ENCODE data around the gene ARHGAP1. TPM values are rescaled to one million over a fixed set of nuclear protein-coding genes. Genes with fewer than 3 reads are reported as not detected.

The ARHGAP1 gene
- total RNA-seq (ENCODE audit: low replicate concordance) = 58.2 and 80.8 TPM in 2 replicates
- long read RNA-seq, transcript ARHGAP1-207 (4 exons, 901 nt) = major isoform, 7 of 17 reads
- long read RNA-seq, partial matches to known transcripts = 2 of 17 reads
- long read RNA-seq, other reads (novel, unspliced or antisense) = 8 of 17 reads

DNA sequence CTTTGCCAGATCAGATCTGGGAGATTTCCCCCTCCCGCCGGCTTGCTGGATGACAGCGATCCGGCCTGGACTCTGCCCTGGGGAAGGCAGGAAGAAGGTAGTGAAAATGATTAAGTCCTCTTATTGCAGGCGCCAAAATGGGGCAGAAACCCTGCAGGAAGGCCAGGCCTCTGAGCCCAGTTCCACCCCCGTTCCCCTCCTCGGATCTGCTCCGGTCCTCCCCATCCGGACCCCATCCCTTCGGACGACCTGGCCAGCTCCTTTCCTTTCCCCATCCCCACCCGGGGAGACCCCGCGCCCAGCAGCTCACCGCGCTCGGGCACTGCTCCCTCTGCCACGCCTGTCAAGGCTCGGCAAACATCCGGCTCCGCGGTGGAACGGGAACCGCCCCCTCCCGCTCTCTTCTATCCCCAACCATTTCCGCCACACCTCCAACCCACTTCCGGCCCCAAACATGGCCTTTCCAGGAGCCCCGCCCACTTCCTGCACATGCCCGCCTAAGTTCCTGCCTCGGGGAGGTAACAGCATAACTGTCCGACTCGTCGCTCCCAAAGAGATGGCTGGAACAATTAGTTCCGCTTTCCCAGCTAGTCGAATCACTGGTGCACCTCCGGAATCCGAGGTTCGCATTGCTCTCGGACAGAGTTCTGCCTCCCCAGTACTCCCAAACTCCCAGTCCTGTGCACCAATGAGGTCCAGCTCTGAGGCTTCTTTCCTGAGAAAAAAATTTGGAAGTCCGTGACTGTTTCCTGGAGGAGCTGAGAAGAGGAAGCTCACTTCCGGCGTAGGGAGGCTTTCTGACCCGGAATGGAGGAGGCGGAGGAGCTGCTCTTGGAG lies at the start of gene ARHGAP1, which contains the start of gene ZNF408:
Gene ARHGAP1, minus strand, starts transcription at position 379 of the 837 bp plus-strand sequence. CDS start 4,512 bp downstream, outside the sequence.
Gene ZNF408, plus strand, starts transcription at position 791 of the 837 bp plus-strand sequence. Its CDS starts 17 bp downstream, at position 808.
- H3K27ac Mint-ChIP-seq = peak within 1 kb of the TSS; percentile 99
- H3K27me3 Mint-ChIP-seq = no peaks in the 10 kb centered on the region
- peak within 1 kb of the TSS; percentile 100 for H3K4me3 Mint-ChIP-seq
- H3K36me3 Mint-ChIP-seq = peaks cover 5% of the 10 kb centered on the region
- DNase-seq (ENCODE audit: extremely low spot score, unreplicated experiment) = peak; percentile 96
- no peaks in the 10 kb centered on the region for H3K9me3 Mint-ChIP-seq
- TF ChIP-seq CTCF (conservative IDR thresholded peaks at IDR 0.05) = no peak
- peaks cover 26% of the 10 kb centered on the region for H3K4me1 Mint-ChIP-seq (ENCODE audit: unreplicated experiment)

DNA sequence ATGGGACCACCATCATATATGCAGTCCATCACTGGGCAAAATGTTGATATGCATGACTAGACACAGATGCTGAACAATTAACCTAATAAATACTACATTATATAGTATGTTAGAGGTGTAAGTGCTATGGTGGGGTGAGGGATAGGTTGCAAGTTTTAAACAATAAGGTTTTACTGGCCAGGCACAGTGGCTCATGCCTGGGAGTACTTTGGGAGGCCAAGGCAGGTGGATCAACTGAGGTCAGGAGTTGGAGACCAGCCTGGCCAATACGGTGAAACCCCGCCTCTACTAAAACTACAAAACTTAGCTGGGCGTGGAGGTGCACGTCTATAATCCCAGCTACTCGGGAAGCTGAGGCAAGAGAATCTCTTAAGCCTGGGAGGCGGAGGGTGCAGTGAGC lies 46.7 kb upstream of the ARHGAP1 start:
- H3K36me3 Mint-ChIP-seq = peaks cover 47% of the 10 kb centered on the region
- H3K4me1 Mint-ChIP-seq (ENCODE audit: unreplicated experiment) = no peaks in the 10 kb centered on the region
- H3K27me3 Mint-ChIP-seq = no peaks in the 10 kb centered on the region
- no peaks in the 10 kb centered on the region for H3K9me3 Mint-ChIP-seq
- no peak overlapping the region for H3K4me3 Mint-ChIP-seq
- H3K27ac Mint-ChIP-seq = no peak overlapping the region
- DNase-seq (ENCODE audit: extremely low spot score, unreplicated experiment) = no peak
- no peak for TF ChIP-seq CTCF (conservative IDR thresholded peaks at IDR 0.05)

GRCh38 chr11:46745995-46746394 lies 45.6 kb upstream of the ARHGAP1 start:
- no peak overlapping the region for H3K27ac Mint-ChIP-seq
- no peak for DNase-seq (ENCODE audit: extremely low spot score, unreplicated experiment)
- peaks cover 49% of the 10 kb centered on the region for H3K36me3 Mint-ChIP-seq
- H3K9me3 Mint-ChIP-seq = no peaks in the 10 kb centered on the region
- no peak for TF ChIP-seq CTCF (conservative IDR thresholded peaks at IDR 0.05)
- no peaks in the 10 kb centered on the region for H3K27me3 Mint-ChIP-seq
- no peak overlapping the region for H3K4me3 Mint-ChIP-seq
- no peaks in the 10 kb centered on the region for H3K4me1 Mint-ChIP-seq (ENCODE audit: unreplicated experiment)

- no peaks in the 10 kb centered on the region for H3K27me3 Mint-ChIP-seq
- no peak for TF ChIP-seq CTCF (conservative IDR thresholded peaks at IDR 0.05)
- no peak for DNase-seq (ENCODE audit: extremely low spot score, unreplicated experiment)
- no peak overlapping the region for H3K27ac Mint-ChIP-seq
- H3K9me3 Mint-ChIP-seq = no peaks in the 10 kb centered on the region
- no peaks in the 10 kb centered on the region for H3K4me1 Mint-ChIP-seq (ENCODE audit: unreplicated experiment)
- no peak overlapping the region for H3K4me3 Mint-ChIP-seq
- peaks cover 43% of the 10 kb centered on the region for H3K36me3 Mint-ChIP-seq
Observed at GRCh38 chr11:46745328-46745727, 44.9 kb upstream of the ARHGAP1 start.

DNA sequence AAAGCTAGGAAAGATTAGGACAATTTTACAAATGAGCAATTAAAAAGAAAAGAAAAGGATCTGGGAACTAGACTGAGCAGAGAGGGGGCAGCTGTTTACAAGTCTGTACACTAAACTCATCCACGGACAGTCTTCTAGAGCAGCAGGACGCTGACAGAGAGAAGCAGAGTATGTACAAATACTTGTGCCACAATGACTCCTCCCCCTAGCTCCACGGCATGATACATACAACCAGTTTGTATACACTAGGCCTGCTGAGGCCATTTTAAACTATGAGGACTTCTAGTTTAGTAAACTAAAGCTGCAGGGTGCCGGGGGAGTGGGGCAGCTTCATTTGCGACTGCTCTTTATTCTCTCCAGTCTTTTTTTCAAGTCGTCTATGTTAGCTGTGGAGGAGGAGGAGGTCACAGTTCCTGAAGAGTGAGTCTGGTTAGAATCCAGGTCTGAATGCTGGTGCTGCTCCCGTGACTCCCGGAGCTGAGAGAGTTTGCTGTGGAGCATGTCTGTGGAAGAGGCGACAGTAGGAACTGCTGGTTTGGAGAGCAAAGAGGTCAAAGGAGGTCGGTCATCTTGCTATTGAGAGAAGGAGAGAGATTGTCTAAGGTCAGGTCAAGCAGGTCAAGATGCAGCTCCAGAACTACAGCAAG lies 43.4 kb upstream of the ARHGAP1 start:
- no peak overlapping the region for H3K4me3 Mint-ChIP-seq
- H3K9me3 Mint-ChIP-seq = no peaks in the 10 kb centered on the region
- H3K27me3 Mint-ChIP-seq = no peaks in the 10 kb centered on the region
- no peaks in the 10 kb centered on the region for H3K4me1 Mint-ChIP-seq (ENCODE audit: unreplicated experiment)
- TF ChIP-seq CTCF (conservative IDR thresholded peaks at IDR 0.05) = no peak
- peaks cover 40% of the 10 kb centered on the region for H3K36me3 Mint-ChIP-seq
- H3K27ac Mint-ChIP-seq = no peak overlapping the region
- no peak for DNase-seq (ENCODE audit: extremely low spot score, unreplicated experiment)
